ENCODE results near the gene PRC1. TPM values are rescaled to one million over a fixed set of nuclear protein-coding genes. Genes with fewer than 3 reads are reported as not detected.
A peak's percentile ranks its signal among the peaks of the same experiment; 100 is the strongest.

Gene PRC1
- total and polyA plus RNA-seq, 2 of the 13 experiments (the other 11 are each of a cell fraction or from before 2014, with no cell fraction given), result 137 to 162 TPM

- TF ChIP-seq AHR (CRISPR knock-in tag; IDR thresholded peaks at IDR 0.05) (no peak), ZNF749 (CRISPR knock-in tag; IDR thresholded peaks at IDR 0.05; ENCODE audit: borderline replicate concordance) (peak; percentile 95), RFX5 (IDR thresholded peaks at IDR 0.05; ENCODE audit: low read depth, low read length) (no peak), EP300 (IDR thresholded peaks at IDR 0.05; ENCODE audit: low read depth in 2 of 2, low read length in 2 of 2) (peak in 1 of 2 experiments; percentile 20; a peak in 1 of 4 replicates), EP300 (CRISPR knock-in tag; IDR thresholded peaks at IDR 0.05; ENCODE audit: borderline replicate concordance) (0 out of 2 replicates have a peak, but pooled peaks have one; percentile 13), ZNF614 (CRISPR knock-in tag; IDR thresholded peaks at IDR 0.05; ENCODE audit: borderline replicate concordance) (no peak), RERE (CRISPR knock-in tag; IDR thresholded peaks at IDR 0.05; ENCODE audit: low read depth) (no peak), ZBTB34 (CRISPR knock-in tag; IDR thresholded peaks at IDR 0.05) (peak; percentile 90), KDM6A (CRISPR knock-in tag; IDR thresholded peaks at IDR 0.05; ENCODE audit: low read depth) (no peak), CHCHD3 (CRISPR knock-in tag; IDR thresholded peaks at IDR 0.05) (no peak), NFE2L1 (CRISPR knock-in tag; IDR thresholded peaks at IDR 0.05; ENCODE audit: borderline replicate concordance) (no peak; the same call in 1 of the 2 replicates), ZFAT (CRISPR knock-in tag; conservative IDR thresholded peaks at IDR 0.05) (0 out of 2 replicates have a peak, but pooled peaks have one; percentile 64), ZNF770 (CRISPR knock-in tag; IDR thresholded peaks at IDR 0.05) (0 out of 2 replicates have a peak, but pooled peaks have one; percentile 31), ZNF354B (CRISPR knock-in tag; IDR thresholded peaks at IDR 0.05) (peak; percentile 74; the same call in 1 of the 2 replicates), HOXA9 (CRISPR knock-in tag; IDR thresholded peaks at IDR 0.05; ENCODE audit: borderline replicate concordance) (no peak), ZC3H13 (CRISPR knock-in tag; IDR thresholded peaks at IDR 0.05) (peak; percentile 78), ZNF556 (CRISPR knock-in tag; IDR thresholded peaks at IDR 0.05; ENCODE audit: borderline replicate concordance) (no peak), KLF6 (CRISPR knock-in tag; IDR thresholded peaks at IDR 0.05) (peak; percentile 60), ZNF224 (CRISPR knock-in tag; IDR thresholded peaks at IDR 0.05) (0 out of 2 replicates have a peak, but pooled peaks have one; percentile 62), FIP1L1 (IDR thresholded peaks at IDR 0.05; ENCODE audit: borderline replicate concordance, insufficient read depth, low read depth, low read length) (no peak)
These were observed 39.4 kb downstream of the PRC1 start, which contains the start of gene RCCD1 (continued) for GRCh38 chr15:90954712-90955623.

All from HepG2 (cell line).